Natural killer cell (primary cell): ENCODE results near the gene APOBEC3G. TPM values are rescaled to one million over a fixed set of nuclear protein-coding genes. Genes with fewer than 3 reads are reported as not detected.

ENCODE experiments used
- ATAC-seq, 3 donors: fragments of 150-1000 bp in 2 of 3; fragments of 200-7000 bp in 1 of 3; cut with Tn5 transposase; 1 replicate in 1 of 3; 2 replicates in 2 of 3; pipeline ENCODE4 v1.10.0; 2021; ENCODE audit warnings: mild to moderate bottlenecking in 2 of 3, moderate library complexity in 2 of 3
- DNase-seq, 2 donors: peaks; one replicate each; pipeline versions ENCODE4 v3.0.0 to v3.0.0-alpha.2; 2013 to 2021; ENCODE audit warnings: mixed read lengths in 1 of 2
- H3K27ac ChIP-seq: one replicate; pipeline ENCODE4 v1.5.1; 2013; ENCODE audit warnings: mild to moderate bottlenecking, low read length
- H3K27me3 ChIP-seq: one replicate; pipeline ENCODE4 v1.6.1; 2013; ENCODE audit warnings: low read length; ENCODE audit not compliant: control insufficient read depth, insufficient read depth
- H3K36me3 ChIP-seq: one replicate; pipeline ENCODE4 v1.6.1; 2013; ENCODE audit warnings: low read length; ENCODE audit not compliant: control insufficient read depth, insufficient read depth
- H3K4me1 ChIP-seq: one replicate; pipeline ENCODE4 v1.6.1; 2013; ENCODE audit warnings: low read length; ENCODE audit not compliant: control insufficient read depth, insufficient read depth
- H3K4me3 ChIP-seq: one replicate; pipeline ENCODE4 v1.5.1; 2013; ENCODE audit warnings: low read length
- H3K9me3 ChIP-seq: one replicate; pipeline ENCODE4 v1.6.1; 2013; ENCODE audit warnings: low read length; ENCODE audit not compliant: control insufficient read depth, insufficient read depth
- H3K27ac Mint-ChIP-seq, 2 donors: one replicate each; pipeline ENCODE4 v1.8.0; 2022; ENCODE audit warnings: mild to moderate bottlenecking in 2 of 2, mixed read lengths in 2 of 2, moderate library complexity in 1 of 2
- H3K27me3 Mint-ChIP-seq, 2 donors: one replicate each; pipeline ENCODE4 v1.8.0; 2022; ENCODE audit warnings: low read depth in 2 of 2, mixed read lengths in 2 of 2
- H3K36me3 Mint-ChIP-seq: one replicate; pipeline ENCODE4 v1.8.0; 2022; ENCODE audit warnings: mixed read lengths
- H3K4me1 Mint-ChIP-seq, 2 donors: one replicate each; pipeline ENCODE4 v1.8.0; 2022; ENCODE audit warnings: mixed read lengths in 2 of 2
- H3K4me3 Mint-ChIP-seq: one replicate; pipeline ENCODE4 v1.8.0; 2022; ENCODE audit warnings: mild to moderate bottlenecking, moderate library complexity, mixed read lengths
- H3K9me3 Mint-ChIP-seq, 2 donors: one replicate each; pipeline ENCODE4 v1.8.0; 2022; ENCODE audit warnings: mixed read lengths in 2 of 2
- CTCF ChIP-seq: fragments of 200-600 bp; IDR thresholded peaks from one replicate; pipeline ENCODE4 v1.8.0; 2022; ENCODE audit warnings: antibody characterized with exemption
- WGBS: methylation state at CpG from one replicate; pipeline ENCODE4 v1.1.7; 2013; ENCODE audit warnings: missing lambda C conversion rate; ENCODE audit not compliant: insufficient coverage; 5-methylcytosine and 5-hydroxymethylcytosine counted together
- intact Hi-C: fragments of 100-400 bp; cut with micrococcal nuclease; formaldehyde crosslinking; loops from one replicate; pipeline ENCODE4 v1.14.2; 2022
- total RNA-seq, 4 donors: library from RNA; stranded (reverse); fragments of 120-200 nt in 1 of 4; gene quantifications; one replicate each; pipeline versions ENCODE4 v1.2.3 to v1.2.4, GENCODE V29; 2013 to 2022

APOBEC3G gene
- total RNA-seq, 3 donors from 2014 or later (not counting 1 experiment from before 2014, with no cell fraction given) = 168 to 308 (median 237) TPM

- H3K27me3 Mint-ChIP-seq = no peaks in the 10 kb centered on the region
- Histone ChIP-seq H3K27ac (no peak overlapping the region), H3K4me1 (peaks cover 8% of the 10 kb centered on the region), H3K27me3 (no peaks in the 10 kb centered on the region), H3K9me3 (no peaks in the 10 kb centered on the region), H3K36me3 (peaks cover 15% of the 10 kb centered on the region), H3K4me3 (no peak overlapping the region)
- no peak for DNase-seq
- no peaks in the 10 kb centered on the region for H3K36me3 Mint-ChIP-seq
- TF ChIP-seq CTCF = no peak
- peaks cover 0 to 13% of the 10 kb centered on the region in 2 donors for H3K4me1 Mint-ChIP-seq
- no peak overlapping the region for H3K4me3 Mint-ChIP-seq
- no peaks in the 10 kb centered on the region for H3K9me3 Mint-ChIP-seq
- no peak overlapping the region for H3K27ac Mint-ChIP-seq
- 77% methylated on average over 19 of the region's 24 CpGs for WGBS
- intact Hi-C loops = no loop called here
- peak in 1 of 3 donors; percentile 31 for ATAC-seq
Observed at GRCh38 chr22:39130892-39131855, 54.1 kb downstream of the APOBEC3G start.

DNA sequence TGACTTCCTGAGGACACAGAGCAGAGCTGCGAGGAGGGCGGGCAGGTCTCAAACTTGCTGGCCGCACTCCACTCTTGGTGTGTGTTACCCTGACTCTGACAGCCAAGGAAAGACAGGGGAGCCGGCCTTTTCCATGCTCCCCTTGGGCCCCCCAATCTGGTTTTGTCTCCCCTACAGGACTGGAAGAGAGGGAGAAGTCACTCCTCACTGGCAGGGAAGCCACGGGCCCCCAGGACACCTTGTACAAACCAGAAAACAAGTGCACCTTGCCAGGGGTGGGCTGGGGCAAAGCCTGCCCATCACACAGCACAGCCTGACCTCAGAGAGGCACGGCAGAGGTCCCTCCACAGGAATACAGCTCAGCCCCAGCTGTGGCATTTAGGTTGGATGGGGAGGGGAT lies 55.2 kb downstream of the APOBEC3G start:
- no peaks in the 10 kb centered on the region for H3K27me3 Mint-ChIP-seq
- Histone ChIP-seq H3K27ac (no peak overlapping the region), H3K4me3 (no peak overlapping the region), H3K4me1 (peaks cover 8% of the 10 kb centered on the region), H3K9me3 (no peaks in the 10 kb centered on the region), H3K36me3 (peaks cover 15% of the 10 kb centered on the region), H3K27me3 (no peaks in the 10 kb centered on the region)
- TF ChIP-seq CTCF = no peak
- H3K9me3 Mint-ChIP-seq = no peaks in the 10 kb centered on the region
- H3K27ac Mint-ChIP-seq = no peak overlapping the region
- H3K4me3 Mint-ChIP-seq = no peak overlapping the region
- ATAC-seq (no peak), DNase-seq (no peak)
- 88% methylated on average over 6 of the region's 6 CpGs for WGBS
- intact Hi-C loops = no loop called here
- peaks cover 0 to 13% of the 10 kb centered on the region in 2 donors for H3K4me1 Mint-ChIP-seq
- H3K36me3 Mint-ChIP-seq = no peaks in the 10 kb centered on the region

DNA sequence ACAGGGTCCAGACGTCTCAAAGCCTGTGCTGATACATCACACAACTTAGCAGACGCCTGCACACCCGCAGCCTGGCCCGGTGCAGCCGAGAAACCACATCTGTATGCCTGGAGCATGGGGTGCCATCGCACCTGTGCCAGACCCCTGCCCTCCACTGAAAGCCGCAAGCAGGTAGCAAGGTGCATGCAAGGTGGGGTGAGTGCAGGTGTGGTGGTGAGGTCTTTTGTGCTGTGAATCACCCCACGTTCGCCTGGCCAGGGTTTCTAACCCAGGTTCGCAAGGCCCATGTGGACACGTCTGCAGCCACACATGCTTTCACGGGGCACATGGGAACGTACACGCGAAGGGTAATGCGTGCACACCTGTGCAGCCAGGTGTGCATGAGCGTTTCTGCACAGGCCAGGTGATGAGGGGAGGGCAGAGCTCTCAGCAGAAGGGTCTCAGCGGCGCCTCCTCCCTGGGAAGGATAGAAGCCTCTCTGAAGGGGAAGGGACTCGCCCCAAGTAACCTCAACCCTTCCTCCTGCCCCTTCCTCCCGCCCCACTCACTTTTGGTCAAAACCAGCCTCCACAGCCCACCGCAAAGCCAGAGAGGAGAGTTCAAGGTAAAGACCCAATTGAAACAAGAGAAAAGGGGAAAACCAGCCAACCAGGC lies 55.9 kb downstream of the APOBEC3G start:
- H3K4me3 Mint-ChIP-seq = no peak overlapping the region
- peaks cover 8% of the 10 kb centered on the region for H3K4me1 ChIP-seq
- no peak overlapping the region for H3K27ac Mint-ChIP-seq
- no peaks in the 10 kb centered on the region for H3K9me3 Mint-ChIP-seq
- H3K9me3 ChIP-seq = no peaks in the 10 kb centered on the region
- H3K27me3 Mint-ChIP-seq = no peaks in the 10 kb centered on the region
- intact Hi-C loops = no loop called here
- no peaks in the 10 kb centered on the region for H3K27me3 ChIP-seq
- peaks cover 0 to 13% of the 10 kb centered on the region in 2 donors for H3K4me1 Mint-ChIP-seq
- 92% methylated on average over 18 of the region's 22 CpGs for WGBS
- no peak for DNase-seq
- no peak for ATAC-seq
- no peak overlapping the region for H3K4me3 ChIP-seq
- H3K27ac ChIP-seq = no peak overlapping the region
- H3K36me3 Mint-ChIP-seq = no peaks in the 10 kb centered on the region
- no peak for TF ChIP-seq CTCF
- peaks cover 15% of the 10 kb centered on the region for H3K36me3 ChIP-seq
